GM19438 (cell line): ENCODE measurements around the gene TANGO6.
A peak's percentile ranks its signal among the peaks of the same experiment; 100 is the strongest.
"Not testable (repeated sequence)": the region's sequence is repeated elsewhere in the genome, so short reads cannot be mapped to it uniquely, and the experiment has no call there.

Source experiments
- ATAC-seq: cut with Tn5 transposase; IDR thresholded peaks from one replicate; pipeline ENCODE4 v1.9.1; 2021; ENCODE audit warnings: low read depth; ENCODE audit not compliant: unreplicated experiment

The TANGO6 gene

DNA sequence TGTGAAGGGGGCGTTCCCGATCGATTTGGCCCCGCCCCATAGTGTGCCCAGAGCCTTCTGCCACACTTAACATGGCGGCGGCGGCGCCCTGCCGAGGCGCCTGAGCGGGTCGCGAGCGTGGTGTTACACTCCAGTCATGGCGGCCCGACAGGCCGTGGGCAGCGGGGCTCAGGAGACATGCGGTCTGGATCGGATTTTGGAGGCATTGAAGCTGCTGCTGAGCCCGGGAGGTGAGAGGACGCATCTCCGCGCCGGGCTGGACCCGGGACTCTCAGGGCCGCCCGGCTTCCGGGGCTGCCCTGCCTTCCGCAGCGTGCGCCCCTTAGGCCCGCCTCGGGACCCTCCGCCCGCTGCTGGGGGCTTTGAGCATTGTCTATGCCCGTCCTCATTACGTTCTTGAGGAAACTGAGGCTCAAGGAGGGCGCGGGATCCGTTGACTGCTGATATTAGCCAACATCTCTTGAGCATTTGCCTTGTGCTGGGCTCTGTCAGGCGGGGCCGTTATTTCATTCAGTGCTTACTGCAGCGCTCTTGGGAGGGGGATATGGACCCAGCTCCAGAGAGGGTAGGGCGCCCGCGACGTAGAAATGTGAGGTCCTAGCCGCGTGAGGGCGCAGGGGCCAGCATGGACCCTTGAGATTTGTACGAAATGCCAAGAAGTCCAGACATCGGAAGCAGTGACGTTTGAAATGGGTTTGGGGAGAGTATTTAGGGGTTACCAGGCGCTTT, at the start of gene TANGO6:
Gene TANGO6 (plus strand): TSS at position 50 of the 729 bp plus-strand sequence. CDS start 87 bp downstream, at position 137.
- peak; percentile 86 for ATAC-seq

DNA sequence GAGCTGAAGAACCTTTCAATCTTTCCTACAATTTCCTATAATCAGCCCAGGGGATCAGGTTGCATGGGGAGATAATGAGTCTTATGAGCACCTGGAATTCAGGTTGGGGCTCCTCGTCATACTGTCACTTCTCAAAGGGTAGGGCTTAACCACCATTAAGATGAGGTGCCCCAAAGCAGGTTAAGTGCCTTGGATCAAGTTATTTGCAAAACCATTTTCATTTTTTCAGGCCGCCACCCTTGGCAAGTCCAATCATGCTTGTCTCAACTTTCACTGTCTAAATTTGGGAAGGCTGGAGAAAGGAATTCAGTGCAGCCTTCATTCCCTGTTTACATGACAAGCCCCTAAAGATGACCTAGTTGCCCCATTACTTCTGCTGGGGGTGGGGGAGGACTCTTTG, 44.9 kb upstream of the TANGO6 start:
- no peak for ATAC-seq

- ATAC-seq, result no peak
Observed at GRCh38 chr16:68800257-68800875, 43.0 kb upstream of the TANGO6 start.

- no peak for ATAC-seq
Observed at GRCh38 chr16:68802190-68802589, 41.1 kb upstream of the TANGO6 start.

- no peak for ATAC-seq
Observed at GRCh38 chr16:68806422-68806821, 36.9 kb upstream of the TANGO6 start.

DNA sequence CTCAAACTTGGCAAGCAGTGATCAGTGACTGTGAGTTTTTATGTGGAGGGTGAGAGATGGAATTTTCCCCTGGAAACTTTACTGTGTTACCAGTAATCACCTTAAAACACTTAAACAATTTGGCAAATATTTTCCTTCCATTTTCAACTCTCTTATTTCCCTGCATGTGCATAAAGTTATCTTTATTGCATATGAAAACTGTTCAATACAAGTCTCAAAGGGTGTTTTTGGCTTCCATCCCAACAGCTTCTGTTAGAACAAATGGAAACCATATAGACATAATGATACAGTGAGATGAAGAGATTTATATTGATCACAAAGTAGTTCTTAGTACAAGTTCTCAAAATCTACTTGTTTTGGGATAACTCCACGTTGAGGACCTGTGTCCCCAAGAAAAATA, 36.4 kb upstream of the TANGO6 start:
- no peak for ATAC-seq

- no peak for ATAC-seq
Observed at GRCh38 chr16:68814516-68814915, 28.8 kb upstream of the TANGO6 start.

- no peak for ATAC-seq
Observed at GRCh38 chr16:68823401-68824135, 19.8 kb upstream of the TANGO6 start.

- no peak for ATAC-seq
Observed at GRCh38 chr16:68825427-68825826, 17.9 kb upstream of the TANGO6 start.

- ATAC-seq, result no peak
Observed at GRCh38 chr16:68826652-68827051, 16.7 kb upstream of the TANGO6 start.

DNA sequence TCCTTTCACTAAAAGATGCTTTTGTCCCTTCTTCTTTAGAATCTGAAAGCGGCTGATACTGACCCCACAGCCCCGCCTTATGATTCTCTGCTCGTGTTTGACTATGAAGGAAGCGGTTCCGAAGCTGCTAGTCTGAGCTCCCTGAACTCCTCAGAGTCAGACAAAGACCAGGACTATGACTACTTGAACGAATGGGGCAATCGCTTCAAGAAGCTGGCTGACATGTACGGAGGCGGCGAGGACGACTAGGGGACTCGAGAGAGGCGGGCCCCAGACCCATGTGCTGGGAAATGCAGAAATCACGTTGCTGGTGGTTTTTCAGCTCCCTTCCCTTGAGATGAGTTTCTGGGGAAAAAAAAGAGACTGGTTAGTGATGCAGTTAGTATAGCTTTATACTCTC, 10.1 kb upstream of the TANGO6 start:
- ATAC-seq, result no peak

GRCh38 chr16:68834550-68834949, 8.8 kb upstream of the TANGO6 start:
- no peak for ATAC-seq

GRCh38 chr16:68835970-68836369, 7.4 kb upstream of the TANGO6 start:
- no peak for ATAC-seq

GRCh38 chr16:68839831-68840230, 3.5 kb upstream of the TANGO6 start:
- ATAC-seq, result no peak

- ATAC-seq, result not testable (repeated sequence)
Observed at GRCh38 chr16:68842964-68843481, 308 bp upstream of the TANGO6 start.

DNA sequence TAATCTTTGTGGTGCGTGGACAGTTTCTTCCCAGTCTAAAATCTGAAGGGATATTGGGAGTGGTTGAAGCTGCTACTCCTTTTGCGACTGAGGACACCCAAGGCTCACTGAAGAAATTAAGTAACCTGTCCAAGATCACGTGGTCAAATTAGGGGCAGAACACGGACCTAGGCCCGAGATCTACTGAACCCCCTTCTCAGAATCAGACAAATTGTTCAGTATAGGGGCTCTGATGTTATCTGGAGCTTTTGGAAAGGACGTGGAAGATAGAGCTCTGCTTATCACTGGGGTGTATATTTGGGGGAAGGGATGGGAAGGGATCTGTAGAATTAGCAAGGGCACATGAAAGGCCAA, 857 bp downstream of the TANGO6 start:
- ATAC-seq, result peak; percentile 20

- no peak for ATAC-seq
Observed at GRCh38 chr16:68848786-68849185, 5.5 kb downstream of the TANGO6 start.

- ATAC-seq, result no peak
Observed at GRCh38 chr16:68850481-68850880, 7.2 kb downstream of the TANGO6 start.

GRCh38 chr16:68851601-68852000, 8.3 kb downstream of the TANGO6 start:
- no peak for ATAC-seq

GRCh38 chr16:68857479-68857878, 14.1 kb downstream of the TANGO6 start:
- no peak for ATAC-seq

- ATAC-seq, result no peak
Observed at GRCh38 chr16:68859828-68860227, 16.5 kb downstream of the TANGO6 start.
